Measurements from ENCODE around the gene SLC35F4.

DNA sequence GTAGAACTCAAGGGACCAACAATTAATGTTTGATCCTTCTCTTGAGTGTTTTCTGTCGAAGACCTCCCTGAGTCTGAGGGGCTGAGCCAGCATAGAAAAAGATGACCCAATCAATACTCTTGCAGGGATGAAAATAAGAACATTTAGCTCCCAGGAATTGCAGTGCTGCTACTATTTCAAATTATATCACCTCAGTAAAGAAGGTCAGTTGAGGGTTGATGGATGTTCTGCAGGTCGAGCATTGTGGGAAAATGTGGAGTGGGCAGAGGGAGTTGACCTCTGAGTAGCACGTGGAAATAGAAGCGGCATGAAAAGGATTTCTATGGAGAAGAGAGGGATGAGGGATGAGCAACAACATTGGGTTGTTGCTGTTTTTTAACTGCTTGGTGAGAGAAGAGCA is 297.3 kb downstream of the SLC35F4 start:
- TF ChIP-seq, protein P1, sequence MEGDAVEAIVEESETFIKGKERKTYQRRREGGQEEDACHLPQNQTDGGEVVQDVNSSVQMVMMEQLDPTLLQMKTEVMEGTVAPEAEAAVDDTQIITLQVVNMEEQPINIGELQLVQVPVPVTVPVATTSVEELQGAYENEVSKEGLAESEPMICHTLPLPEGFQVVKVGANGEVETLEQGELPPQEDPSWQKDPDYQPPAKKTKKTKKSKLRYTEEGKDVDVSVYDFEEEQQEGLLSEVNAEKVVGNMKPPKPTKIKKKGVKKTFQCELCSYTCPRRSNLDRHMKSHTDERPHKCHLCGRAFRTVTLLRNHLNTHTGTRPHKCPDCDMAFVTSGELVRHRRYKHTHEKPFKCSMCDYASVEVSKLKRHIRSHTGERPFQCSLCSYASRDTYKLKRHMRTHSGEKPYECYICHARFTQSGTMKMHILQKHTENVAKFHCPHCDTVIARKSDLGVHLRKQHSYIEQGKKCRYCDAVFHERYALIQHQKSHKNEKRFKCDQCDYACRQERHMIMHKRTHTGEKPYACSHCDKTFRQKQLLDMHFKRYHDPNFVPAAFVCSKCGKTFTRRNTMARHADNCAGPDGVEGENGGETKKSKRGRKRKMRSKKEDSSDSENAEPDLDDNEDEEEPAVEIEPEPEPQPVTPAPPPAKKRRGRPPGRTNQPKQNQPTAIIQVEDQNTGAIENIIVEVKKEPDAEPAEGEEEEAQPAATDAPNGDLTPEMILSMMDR (IDR thresholded peaks at IDR 0.05; ENCODE audit: extremely low read depth in 1 of 2, insufficient read depth in 1 of 2, low read depth in 1 of 2, low read length in 2 of 2): no peak
- TF ChIP-seq, protein P2, sequence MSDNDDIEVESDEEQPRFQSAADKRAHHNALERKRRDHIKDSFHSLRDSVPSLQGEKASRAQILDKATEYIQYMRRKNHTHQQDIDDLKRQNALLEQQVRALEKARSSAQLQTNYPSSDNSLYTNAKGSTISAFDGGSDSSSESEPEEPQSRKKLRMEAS (IDR thresholded peaks at IDR 0.05; ENCODE audit: insufficient read depth, insufficient read length): no peak
- no peak for TF ChIP-seq POLR2A (IDR thresholded peaks at IDR 0.05; ENCODE audit: low read depth, low read length)
- TF ChIP-seq MYC (IDR thresholded peaks at IDR 0.05; ENCODE audit: low read depth, low read length): no peak
- no peak for TF ChIP-seq POLR2AphosphoS5 (IDR thresholded peaks at IDR 0.05; ENCODE audit: insufficient read depth, low read depth, low read length)
- no peak for TF ChIP-seq GATA2 (IDR thresholded peaks at IDR 0.05; ENCODE audit: insufficient read depth, insufficient read length, low read depth, low read length)
- TF ChIP-seq EZH2 (IDR thresholded peaks at IDR 0.05; ENCODE audit: borderline replicate concordance, low read depth, low read length, severe bottlenecking): no peak
- TF ChIP-seq JUN (IDR thresholded peaks at IDR 0.05; ENCODE audit: borderline replicate concordance, insufficient read depth, insufficient read length, low read depth): no peak
- TF ChIP-seq FOS (IDR thresholded peaks at IDR 0.05; ENCODE audit: borderline replicate concordance, insufficient read depth, low read length): no peak

Data from endothelial cell of umbilical vein (primary cell).